Endodermal cell (in vitro differentiated cells): ENCODE data around the gene HDLBP. TPM values are rescaled to one million over a fixed set of nuclear protein-coding genes. Genes with fewer than 3 reads are reported as not detected.
A peak's percentile ranks its signal among the peaks of the same experiment; 100 is the strongest.

ENCODE experiments used
- DNase-seq: peaks from one replicate; pipeline ENCODE4 v3.0.0-alpha.2; 2017
- H3K27ac ChIP-seq: 2 replicates; pipeline ENCODE4 v1.5.1; 2013; ENCODE audit warnings: mild to moderate bottlenecking, low read depth, low read length, moderate library complexity
- H3K27me3 ChIP-seq: 2 replicates; pipeline ENCODE4 v1.6.1; 2013; ENCODE audit warnings: mild to moderate bottlenecking, low read length, moderate library complexity; ENCODE audit not compliant: insufficient read depth, control insufficient read depth, poor library complexity, severe bottlenecking
- H3K36me3 ChIP-seq: 2 replicates; pipeline ENCODE4 v1.7.0; 2013; ENCODE audit warnings: mild to moderate bottlenecking, low read length, moderate library complexity; ENCODE audit not compliant: control insufficient read depth, insufficient read depth
- H3K4me1 ChIP-seq: one replicate; pipeline ENCODE4 v1.7.0; 2013; ENCODE audit warnings: low read length; ENCODE audit not compliant: control insufficient read depth, insufficient read depth
- H3K4me3 ChIP-seq: 2 replicates; pipeline ENCODE4 v1.5.1; 2013; ENCODE audit warnings: mild to moderate bottlenecking, low read length, moderate library complexity
- H3K9ac ChIP-seq: 2 replicates; pipeline ENCODE4 v1.6.1; 2013; ENCODE audit warnings: mild to moderate bottlenecking, low read length, moderate library complexity; ENCODE audit not compliant: poor library complexity, severe bottlenecking; ENCODE audit errors: extremely low read depth
- H3K9me3 ChIP-seq: 2 replicates; pipeline ENCODE4 v1.6.1; 2013; ENCODE audit warnings: mild to moderate bottlenecking, low read length, moderate library complexity; ENCODE audit not compliant: control insufficient read depth
- H3K27ac Mint-ChIP-seq: 2 replicates; pipeline ENCODE4 v1.8.0; 2020; ENCODE audit warnings: mixed read lengths
- H3K27me3 Mint-ChIP-seq: 2 replicates; pipeline ENCODE4 v1.8.0; 2021; ENCODE audit warnings: mild to moderate bottlenecking, mixed read lengths; ENCODE audit not compliant: insufficient read depth
- H3K36me3 Mint-ChIP-seq: 2 replicates; pipeline ENCODE4 v1.8.0; 2020; ENCODE audit warnings: low read depth, mixed read lengths
- H3K4me1 Mint-ChIP-seq: 2 replicates; pipeline ENCODE4 v1.8.0; 2020; ENCODE audit warnings: mixed read lengths
- H3K4me3 Mint-ChIP-seq: 2 replicates; pipeline ENCODE4 v1.8.0; 2020; ENCODE audit warnings: mild to moderate bottlenecking, moderate library complexity, mixed read lengths
- H3K9me3 Mint-ChIP-seq: 2 replicates; pipeline ENCODE4 v1.8.0; 2020; ENCODE audit warnings: mild to moderate bottlenecking, mixed read lengths
- WGBS, 2 experiments: methylation state at CpG; one replicate each; pipeline versions ENCODE4 v1.1.5 to v1.1.7; 2013; ENCODE audit warnings: missing lambda C conversion rate in 2 of 2, mixed read lengths in 1 of 2; ENCODE audit not compliant: insufficient coverage in 1 of 2, insufficient read length in 1 of 2; 5-methylcytosine and 5-hydroxymethylcytosine counted together
- total RNA-seq, 2 donors: library from RNA; stranded (reverse); fragmentation: NEBNext Ultra II Directional in 1 of 2; extraction: Animal tissue kit (Norgen Biotek cat#: 25700) in 1 of 2; gene quantifications; 2 replicates in 1 of 2; 3 replicates in 1 of 2; pipeline ENCODE4 v1.2.1, GENCODE V29; 2021
- TF ChIP-seq, protein P1 (sequence below): fragments of 200-600 bp; sonication (generic); conservative IDR thresholded peaks from 2 replicates; pipeline ENCODE4 v1.5.0; 2021; ENCODE audit warnings: antibody characterized with exemption, mild to moderate bottlenecking

HDLBP gene
- total RNA-seq, 2 donors from 2014 or later: 344 to 374 TPM

DNA sequence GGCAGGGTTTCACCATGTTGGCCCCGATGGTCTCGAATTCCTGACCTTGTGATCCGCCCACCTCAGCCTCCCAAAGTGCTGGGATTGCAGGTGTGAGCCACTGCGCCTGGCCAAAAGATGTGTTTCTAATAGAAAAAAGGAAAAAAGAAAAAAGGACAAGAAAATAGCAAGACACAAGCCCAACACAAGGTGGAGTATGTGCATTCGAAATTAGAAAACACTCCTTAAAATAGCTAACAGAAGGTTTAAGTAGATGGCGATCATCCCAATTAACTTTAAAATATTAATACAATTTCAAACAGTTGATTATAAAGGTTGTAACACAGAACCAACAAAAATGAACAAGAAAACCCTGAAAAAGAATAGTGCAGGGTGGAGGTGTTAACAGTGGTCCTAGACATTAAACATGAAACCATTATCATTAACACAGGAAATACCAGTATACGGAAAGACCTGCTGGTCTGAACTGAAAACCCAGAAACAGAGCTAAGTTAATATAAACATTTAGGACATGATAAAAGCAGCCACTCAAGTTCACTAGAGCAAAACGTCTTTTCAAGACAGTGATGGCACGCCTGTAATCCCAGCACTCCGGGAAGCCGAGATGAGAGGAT, 57.9 kb downstream of the HDLBP start:
- H3K27ac ChIP-seq: no peak overlapping the region
- H3K27ac Mint-ChIP-seq: no peak overlapping the region
- no peak overlapping the region for H3K4me3 ChIP-seq
- peaks cover 95% of the 10 kb centered on the region for H3K36me3 ChIP-seq
- 94 to 96% methylated on average over 8 to 10 of the region's 11 CpGs for WGBS, 2 experiments
- H3K27me3 Mint-ChIP-seq: no peaks in the 10 kb centered on the region
- no peaks in the 10 kb centered on the region for H3K4me1 Mint-ChIP-seq
- no peak overlapping the region for H3K9ac ChIP-seq
- TF ChIP-seq, protein P1, sequence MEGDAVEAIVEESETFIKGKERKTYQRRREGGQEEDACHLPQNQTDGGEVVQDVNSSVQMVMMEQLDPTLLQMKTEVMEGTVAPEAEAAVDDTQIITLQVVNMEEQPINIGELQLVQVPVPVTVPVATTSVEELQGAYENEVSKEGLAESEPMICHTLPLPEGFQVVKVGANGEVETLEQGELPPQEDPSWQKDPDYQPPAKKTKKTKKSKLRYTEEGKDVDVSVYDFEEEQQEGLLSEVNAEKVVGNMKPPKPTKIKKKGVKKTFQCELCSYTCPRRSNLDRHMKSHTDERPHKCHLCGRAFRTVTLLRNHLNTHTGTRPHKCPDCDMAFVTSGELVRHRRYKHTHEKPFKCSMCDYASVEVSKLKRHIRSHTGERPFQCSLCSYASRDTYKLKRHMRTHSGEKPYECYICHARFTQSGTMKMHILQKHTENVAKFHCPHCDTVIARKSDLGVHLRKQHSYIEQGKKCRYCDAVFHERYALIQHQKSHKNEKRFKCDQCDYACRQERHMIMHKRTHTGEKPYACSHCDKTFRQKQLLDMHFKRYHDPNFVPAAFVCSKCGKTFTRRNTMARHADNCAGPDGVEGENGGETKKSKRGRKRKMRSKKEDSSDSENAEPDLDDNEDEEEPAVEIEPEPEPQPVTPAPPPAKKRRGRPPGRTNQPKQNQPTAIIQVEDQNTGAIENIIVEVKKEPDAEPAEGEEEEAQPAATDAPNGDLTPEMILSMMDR: peak; percentile 24
- no peaks in the 10 kb centered on the region for H3K27me3 ChIP-seq
- peaks cover 88% of the 10 kb centered on the region for H3K36me3 Mint-ChIP-seq
- H3K9me3 ChIP-seq: no peaks in the 10 kb centered on the region
- H3K4me3 Mint-ChIP-seq: no peak overlapping the region
- H3K4me1 ChIP-seq: no peaks in the 10 kb centered on the region
- no peak for DNase-seq
- no peaks in the 10 kb centered on the region for H3K9me3 Mint-ChIP-seq

- no peak overlapping the region for H3K4me3 ChIP-seq
- no peaks in the 10 kb centered on the region for H3K27me3 Mint-ChIP-seq
- H3K27ac Mint-ChIP-seq: no peak overlapping the region
- H3K36me3 Mint-ChIP-seq: peaks cover 88% of the 10 kb centered on the region
- 97 to 100% methylated on average over 5 to 11 of the region's 11 CpGs for WGBS, 2 experiments
- H3K27ac ChIP-seq: no peak overlapping the region
- no peaks in the 10 kb centered on the region for H3K27me3 ChIP-seq
- peaks cover 94% of the 10 kb centered on the region for H3K36me3 ChIP-seq
- TF ChIP-seq, protein P1: no peak
- no peak overlapping the region for H3K4me3 Mint-ChIP-seq
- DNase-seq: no peak
- H3K4me1 ChIP-seq: no peaks in the 10 kb centered on the region
- H3K9me3 Mint-ChIP-seq: no peaks in the 10 kb centered on the region
- H3K4me1 Mint-ChIP-seq: no peaks in the 10 kb centered on the region
- no peaks in the 10 kb centered on the region for H3K9me3 ChIP-seq
- H3K9ac ChIP-seq: no peak overlapping the region
Measured at GRCh38 chr2:241256168-241256545, 59.3 kb downstream of the HDLBP start.

GRCh38 chr2:241255542-241256167, 59.8 kb downstream of the HDLBP start:
- Histone ChIP-seq H3K9ac (no peak overlapping the region), H3K27me3 (no peaks in the 10 kb centered on the region), H3K36me3 (peaks cover 94% of the 10 kb centered on the region), H3K4me3 (no peak overlapping the region), H3K27ac (no peak overlapping the region), H3K9me3 (no peaks in the 10 kb centered on the region), H3K4me1 (no peaks in the 10 kb centered on the region)
- 95% methylated on average over 13 of the region's 13 CpGs for WGBS, 2 experiments
- Mint-ChIP-seq H3K4me3 (no peak overlapping the region), H3K27me3 (no peaks in the 10 kb centered on the region), H3K4me1 (no peaks in the 10 kb centered on the region), H3K9me3 (no peaks in the 10 kb centered on the region), H3K36me3 (peaks cover 88% of the 10 kb centered on the region), H3K27ac (no peak overlapping the region)
- TF ChIP-seq, protein P1: no peak
- no peak for DNase-seq
